ENCODE data around the gene VGLL3.
"Not testable (repeated sequence)": the region's sequence is repeated elsewhere in the genome, so short reads cannot be mapped to it uniquely, and the experiment has no call there.

VGLL3 gene, protein sequence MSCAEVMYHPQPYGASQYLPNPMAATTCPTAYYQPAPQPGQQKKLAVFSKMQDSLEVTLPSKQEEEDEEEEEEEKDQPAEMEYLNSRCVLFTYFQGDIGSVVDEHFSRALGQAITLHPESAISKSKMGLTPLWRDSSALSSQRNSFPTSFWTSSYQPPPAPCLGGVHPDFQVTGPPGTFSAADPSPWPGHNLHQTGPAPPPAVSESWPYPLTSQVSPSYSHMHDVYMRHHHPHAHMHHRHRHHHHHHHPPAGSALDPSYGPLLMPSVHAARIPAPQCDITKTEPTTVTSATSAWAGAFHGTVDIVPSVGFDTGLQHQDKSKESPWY

DNA sequence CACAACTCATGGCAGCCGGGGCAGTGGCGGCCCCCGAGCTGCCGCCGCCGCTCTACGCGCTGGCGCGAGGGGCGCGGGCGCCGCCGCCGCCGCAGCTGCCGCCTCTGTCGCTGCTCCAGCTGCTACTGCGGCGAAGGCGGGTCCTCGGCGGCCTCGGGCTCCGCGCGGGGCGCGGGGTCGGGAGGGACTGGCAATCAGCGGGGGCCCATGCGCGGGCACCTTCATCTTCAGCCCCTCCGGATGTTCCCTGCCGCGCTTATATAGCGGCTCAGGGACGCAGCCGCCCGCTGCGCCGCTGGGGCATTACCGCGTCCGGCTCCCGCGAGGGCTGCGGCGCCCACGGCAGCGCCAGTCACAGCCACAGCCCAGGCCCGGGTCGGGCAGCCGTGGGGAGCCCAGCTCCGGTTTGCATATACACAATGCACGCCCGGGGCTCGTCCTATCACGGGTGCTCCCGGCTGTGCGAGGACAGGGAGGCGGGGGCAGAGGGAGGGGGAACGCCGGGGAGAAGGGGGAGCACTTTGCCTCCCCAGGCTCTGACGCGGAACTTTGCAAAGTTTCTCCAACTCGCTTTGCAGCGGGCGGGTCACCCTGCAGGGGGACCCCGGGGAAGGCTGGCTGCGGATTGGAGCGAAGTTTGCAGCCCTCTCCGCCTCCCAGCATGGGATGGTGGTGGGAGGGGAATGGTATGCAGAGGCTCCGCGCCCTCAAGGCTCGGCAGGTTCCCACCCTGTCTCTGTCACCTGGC, at the start of gene VGLL3:
Gene VGLL3 (minus strand): TSS at position 416 of the 748 bp plus-strand sequence. CDS start 406 bp downstream, at position 10.
- DNase-seq, result no peak

DNA sequence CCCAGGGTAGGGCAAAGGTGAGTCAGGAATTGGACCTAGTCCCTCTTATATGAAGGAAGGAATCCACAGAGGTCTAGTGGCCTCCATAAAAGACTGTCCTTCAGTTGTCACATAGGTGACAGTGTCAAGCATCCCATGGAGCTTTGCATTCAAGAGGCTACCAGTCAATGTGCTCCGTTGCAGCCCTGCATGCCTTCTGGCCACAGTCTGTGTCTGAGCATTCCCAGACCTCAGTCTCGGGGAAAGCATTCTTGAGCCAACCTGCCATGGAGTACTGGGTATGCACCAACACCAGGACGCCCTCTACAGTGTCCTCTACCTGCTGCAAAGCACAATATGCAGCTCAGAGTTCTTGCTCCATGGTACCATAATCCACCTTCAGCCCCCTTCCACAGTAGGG, 46.7 kb upstream of the VGLL3 start:
- no peak for DNase-seq

GRCh38 chr3:87036671-87037070, 45.7 kb upstream of the VGLL3 start:
- no peak for DNase-seq

DNA sequence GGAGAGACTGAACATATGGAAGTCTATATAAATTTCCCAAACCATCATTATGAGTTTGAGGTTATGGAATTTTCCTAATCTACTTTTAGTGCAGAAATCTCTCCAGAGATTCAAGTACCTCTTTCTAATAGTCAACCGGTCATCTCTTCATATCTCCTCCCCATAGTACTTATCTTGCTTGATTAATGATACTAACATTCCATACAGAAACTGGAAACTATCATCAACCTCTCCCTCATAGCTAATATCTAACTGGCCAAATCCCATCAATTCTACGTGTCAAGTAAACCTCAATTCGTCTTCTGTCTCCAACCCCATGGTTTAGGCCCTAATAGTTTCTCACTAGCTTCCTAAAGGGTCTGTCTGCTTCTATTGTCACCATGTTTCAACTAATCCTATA, 44.4 kb upstream of the VGLL3 start:
- DNase-seq, result no peak

GRCh38 chr3:87033205-87033604, 42.3 kb upstream of the VGLL3 start:
- no peak for DNase-seq

GRCh38 chr3:87025661-87026645, 35.0 kb upstream of the VGLL3 start:
- no peak for DNase-seq

- not testable (repeated sequence) for DNase-seq
These were observed 26.4 kb upstream of the VGLL3 start for GRCh38 chr3:87017370-87017769.

GRCh38 chr3:87009271-87009670, 18.3 kb upstream of the VGLL3 start:
- DNase-seq, result no peak

DNA sequence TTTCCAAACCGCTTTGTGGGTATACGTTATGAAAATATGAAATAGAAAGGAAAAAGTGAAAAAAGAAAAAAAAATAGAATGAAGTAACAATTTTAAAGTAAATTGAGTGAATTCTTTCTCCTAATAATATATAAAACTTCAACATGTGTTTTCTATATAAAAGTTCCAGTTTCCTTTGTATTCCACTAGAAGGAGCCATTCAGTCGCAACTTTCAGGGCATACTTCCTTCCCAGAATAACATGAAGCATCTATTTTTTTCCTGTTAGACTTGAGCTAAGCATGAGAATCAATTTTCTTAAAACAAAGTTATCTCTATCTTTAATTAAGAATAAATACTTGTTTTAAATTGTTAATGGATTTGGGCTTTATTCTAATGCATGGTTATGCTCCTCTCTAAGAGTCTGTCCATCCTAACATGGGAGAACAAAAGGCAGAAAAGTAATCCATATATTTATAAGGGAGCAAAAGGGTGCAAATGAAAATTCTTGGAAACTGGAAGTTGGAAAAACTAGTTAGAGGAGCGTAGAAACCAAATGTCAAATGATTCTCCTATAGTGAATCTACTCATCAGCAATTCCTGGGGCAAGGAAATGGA, 16.0 kb upstream of the VGLL3 start:
- no peak for DNase-seq

DNA sequence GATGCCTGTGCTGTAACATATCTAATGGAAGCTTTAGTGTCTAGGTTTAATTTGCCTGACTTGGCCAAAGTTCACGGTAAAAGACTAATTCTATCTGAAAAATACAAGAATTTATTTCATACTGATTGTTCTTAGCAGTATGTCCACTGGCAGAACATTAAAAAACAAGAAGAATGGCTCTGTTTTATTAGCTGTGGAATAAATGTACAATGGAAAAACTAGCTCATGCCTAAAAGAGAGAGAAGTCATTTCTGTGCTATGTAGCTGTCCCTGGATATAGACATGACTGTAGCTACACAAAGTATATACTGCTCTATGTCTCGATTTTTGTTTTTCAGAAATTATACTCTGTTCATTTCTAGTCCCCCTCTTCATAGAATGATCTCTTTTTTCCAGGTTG, 13.9 kb upstream of the VGLL3 start:
- no peak for DNase-seq

DNA sequence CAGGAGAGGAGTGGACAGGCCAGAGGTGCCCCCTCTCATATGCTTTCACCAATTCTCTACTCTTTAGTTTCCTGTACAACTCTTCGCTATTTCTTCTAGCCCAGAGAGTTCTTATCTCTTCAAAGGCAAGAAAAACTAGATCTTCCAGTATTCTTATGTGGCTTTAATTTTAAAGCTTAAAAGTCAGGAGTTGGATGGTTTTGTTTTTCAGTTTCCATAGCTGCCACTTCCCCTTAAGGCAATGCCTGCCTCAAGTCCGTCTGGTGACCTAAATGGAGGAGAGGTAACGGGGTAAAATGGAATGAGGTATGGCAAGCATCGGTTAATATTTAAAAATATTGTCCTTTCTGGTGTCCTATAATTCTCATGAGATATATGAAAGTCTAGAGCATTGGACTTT, 11.4 kb upstream of the VGLL3 start:
- DNase-seq, result no peak

GRCh38 chr3:87001473-87002098, 10.6 kb upstream of the VGLL3 start:
- no peak for DNase-seq

GRCh38 chr3:87000940-87001339, 10.0 kb upstream of the VGLL3 start:
- no peak for DNase-seq

DNA sequence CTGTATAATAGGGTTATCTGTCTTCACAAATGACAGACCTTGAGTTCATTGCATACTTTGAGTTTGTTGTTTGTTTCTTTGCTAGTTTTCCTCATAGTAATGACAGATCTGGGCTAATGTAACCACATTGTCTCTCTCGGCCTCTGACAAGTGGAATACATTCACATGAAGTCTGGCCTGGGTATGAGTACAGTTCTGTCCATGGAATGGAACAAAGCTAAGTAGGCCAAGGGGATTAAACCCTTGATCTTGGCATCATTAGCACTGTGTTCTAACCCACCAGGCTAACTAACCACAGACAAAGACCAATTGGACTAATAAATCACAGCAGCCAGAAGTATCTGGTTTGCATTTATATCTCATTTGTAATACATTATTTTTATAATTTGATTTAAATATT, 7.6 kb upstream of the VGLL3 start:
- DNase-seq, result no peak

DNA sequence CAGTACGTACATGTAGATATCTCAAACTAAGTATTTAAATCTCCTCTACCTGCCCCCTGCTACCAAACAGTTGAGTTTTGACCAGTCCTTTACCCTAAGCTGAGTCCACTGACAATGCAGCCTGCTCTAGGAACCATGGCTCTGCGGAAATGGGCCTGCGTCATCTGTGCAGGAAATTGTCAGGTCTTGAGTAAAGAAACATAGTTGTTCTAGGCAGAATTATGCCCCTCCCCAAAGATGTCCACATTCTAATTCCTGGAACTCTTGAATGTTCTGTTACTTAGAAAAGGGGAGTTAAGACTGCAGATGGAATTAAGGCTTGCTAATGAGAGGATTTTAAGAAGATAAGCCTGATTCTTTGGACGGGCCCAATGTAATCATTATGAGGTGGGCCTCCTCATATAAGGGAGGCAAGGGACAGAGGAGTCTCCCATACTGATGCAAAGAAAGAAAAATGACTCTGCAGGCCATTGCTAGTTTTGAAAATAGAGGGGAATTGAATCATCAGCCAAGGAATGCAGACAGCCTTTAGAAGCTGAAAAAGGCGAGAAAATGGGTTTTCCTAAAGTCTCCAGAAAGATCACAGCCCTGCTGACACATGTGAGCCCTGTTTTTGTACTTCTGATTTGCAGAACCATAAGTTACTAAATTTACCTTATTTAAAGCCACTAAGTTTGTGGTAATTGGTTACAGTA, 5.5 kb upstream of the VGLL3 start:
- DNase-seq, result no peak

- DNase-seq, result no peak
These were observed 4.6 kb upstream of the VGLL3 start for GRCh38 chr3:86995537-86995936.

DNA sequence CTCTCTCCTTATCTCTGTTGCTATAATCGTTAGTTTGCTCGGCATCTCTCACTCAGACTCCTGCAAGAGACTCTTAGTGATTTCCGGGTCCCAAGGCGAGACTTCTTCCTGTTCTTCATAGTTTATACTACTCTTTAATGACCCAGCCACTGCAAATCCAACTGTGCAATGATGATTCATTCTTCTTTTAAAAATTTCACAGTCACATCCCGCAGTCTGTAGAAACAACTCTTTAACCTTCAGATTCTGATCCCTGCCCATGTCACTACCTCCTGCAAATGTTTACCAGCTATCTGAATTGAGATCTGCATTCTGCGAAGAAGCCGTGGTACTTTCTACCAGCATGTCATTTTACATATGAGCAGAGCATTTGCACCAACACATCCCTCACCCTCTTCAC, 2.8 kb upstream of the VGLL3 start:
- DNase-seq, result no peak

GRCh38 chr3:86991840-86992435, 989 bp upstream of the VGLL3 start:
- no peak for DNase-seq

GRCh38 chr3:86991482-86991815, 500 bp upstream of the VGLL3 start:
- no peak for DNase-seq

- DNase-seq, result no peak
These were observed 776 bp downstream of the VGLL3 start for GRCh38 chr3:86990012-86990733.

- DNase-seq, result no peak
These were observed 1.3 kb downstream of the VGLL3 start for GRCh38 chr3:86989611-86990010.
